Stimulated activated CD4-positive, alpha-beta T cell treated with anti-CD3 and anti-CD28 coated beads, Interleukin-1b, Interleukin-23, amount 100 ng/mL, for 4 hours (primary cell): ENCODE data around the gene BRD4.

ENCODE experiments used
- DNase-seq, 2 donors: peaks; one replicate each; pipeline ENCODE4 v3.0.0-alpha.2; 2020; ENCODE audit warnings: low read depth in 2 of 2

BRD4 gene

GRCh38 chr19:15248648-15249527 is 83.5 kb downstream of the BRD4 start:
- DNase-seq, result no peak

- no peak for DNase-seq
Observed at GRCh38 chr19:15248106-15248505, 84.2 kb downstream of the BRD4 start.

- DNase-seq, result no peak
Observed at GRCh38 chr19:15247107-15248014, 85.0 kb downstream of the BRD4 start.

- no peak for DNase-seq
Observed at GRCh38 chr19:15246198-15246481, 86.2 kb downstream of the BRD4 start.

GRCh38 chr19:15245370-15246197 is 86.8 kb downstream of the BRD4 start:
- no peak for DNase-seq

- no peak for DNase-seq
Observed at GRCh38 chr19:15244808-15245207, 87.5 kb downstream of the BRD4 start.

GRCh38 chr19:15244106-15244803 is 88.1 kb downstream of the BRD4 start:
- no peak for DNase-seq

GRCh38 chr19:15243236-15243957 is 88.9 kb downstream of the BRD4 start:
- no peak for DNase-seq

GRCh38 chr19:15241259-15241910 is 91.0 kb downstream of the BRD4 start:
- no peak for DNase-seq

- DNase-seq, result no peak
Observed at GRCh38 chr19:15240515-15240914, 91.8 kb downstream of the BRD4 start.

GRCh38 chr19:15239337-15239949 is 92.9 kb downstream of the BRD4 start:
- DNase-seq, result no peak

- DNase-seq, result no peak
Observed at GRCh38 chr19:15238639-15239155, 93.6 kb downstream of the BRD4 start.

- DNase-seq, result no peak
Observed at GRCh38 chr19:15237759-15238638, 94.3 kb downstream of the BRD4 start.

- DNase-seq, result no peak
Observed at GRCh38 chr19:15236886-15237285, 95.5 kb downstream of the BRD4 start.

- DNase-seq, result no peak
Observed at GRCh38 chr19:15235781-15236180, 96.6 kb downstream of the BRD4 start.

GRCh38 chr19:15234431-15235130 is 97.8 kb downstream of the BRD4 start:
- no peak for DNase-seq

- no peak for DNase-seq
Observed at GRCh38 chr19:15231271-15231670, 101.1 kb downstream of the BRD4 start.

GRCh38 chr19:15227261-15227660 is 105.1 kb downstream of the BRD4 start:
- no peak for DNase-seq
